ENCODE measurements around the gene MYH11.

The MYH11 gene

DNA sequence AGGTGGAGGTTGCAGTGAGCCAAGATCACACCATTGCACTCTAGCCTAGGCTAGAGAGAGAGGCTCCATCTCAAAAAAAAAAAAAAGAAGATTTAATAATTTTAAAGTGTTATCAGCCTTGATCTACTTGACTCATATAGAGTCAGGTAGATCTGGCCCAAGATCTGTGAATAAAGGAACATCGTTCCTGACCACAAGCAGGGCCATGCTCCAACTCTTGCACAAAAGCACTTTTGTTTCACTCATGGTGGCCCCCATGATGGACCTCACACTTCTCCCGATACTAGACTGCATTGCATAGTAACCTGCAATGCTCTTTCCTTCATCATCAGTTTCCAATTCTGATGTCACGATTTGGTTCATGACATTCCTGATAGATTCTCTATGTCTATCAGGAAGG is 5.2 kb upstream of the MYH11 start:
- TF ChIP-seq, protein P1, sequence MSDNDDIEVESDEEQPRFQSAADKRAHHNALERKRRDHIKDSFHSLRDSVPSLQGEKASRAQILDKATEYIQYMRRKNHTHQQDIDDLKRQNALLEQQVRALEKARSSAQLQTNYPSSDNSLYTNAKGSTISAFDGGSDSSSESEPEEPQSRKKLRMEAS (IDR thresholded peaks at IDR 0.05; ENCODE audit: low read depth, low read length): no peak
- TF ChIP-seq, protein P2, sequence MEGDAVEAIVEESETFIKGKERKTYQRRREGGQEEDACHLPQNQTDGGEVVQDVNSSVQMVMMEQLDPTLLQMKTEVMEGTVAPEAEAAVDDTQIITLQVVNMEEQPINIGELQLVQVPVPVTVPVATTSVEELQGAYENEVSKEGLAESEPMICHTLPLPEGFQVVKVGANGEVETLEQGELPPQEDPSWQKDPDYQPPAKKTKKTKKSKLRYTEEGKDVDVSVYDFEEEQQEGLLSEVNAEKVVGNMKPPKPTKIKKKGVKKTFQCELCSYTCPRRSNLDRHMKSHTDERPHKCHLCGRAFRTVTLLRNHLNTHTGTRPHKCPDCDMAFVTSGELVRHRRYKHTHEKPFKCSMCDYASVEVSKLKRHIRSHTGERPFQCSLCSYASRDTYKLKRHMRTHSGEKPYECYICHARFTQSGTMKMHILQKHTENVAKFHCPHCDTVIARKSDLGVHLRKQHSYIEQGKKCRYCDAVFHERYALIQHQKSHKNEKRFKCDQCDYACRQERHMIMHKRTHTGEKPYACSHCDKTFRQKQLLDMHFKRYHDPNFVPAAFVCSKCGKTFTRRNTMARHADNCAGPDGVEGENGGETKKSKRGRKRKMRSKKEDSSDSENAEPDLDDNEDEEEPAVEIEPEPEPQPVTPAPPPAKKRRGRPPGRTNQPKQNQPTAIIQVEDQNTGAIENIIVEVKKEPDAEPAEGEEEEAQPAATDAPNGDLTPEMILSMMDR (IDR thresholded peaks at IDR 0.05; ENCODE audit: low read depth, low read length): no peak
- TF ChIP-seq MYC (IDR thresholded peaks at IDR 0.05; ENCODE audit: low read depth, low read length) (no peak), POLR2A (IDR thresholded peaks at IDR 0.05; ENCODE audit: extremely low read depth, insufficient read length) (no peak)
- H3K4me3 ChIP-seq (ENCODE audit: low read depth, low read length): no peak overlapping the region
- DNase-seq (ENCODE audit: low read depth): no peak

DNA sequence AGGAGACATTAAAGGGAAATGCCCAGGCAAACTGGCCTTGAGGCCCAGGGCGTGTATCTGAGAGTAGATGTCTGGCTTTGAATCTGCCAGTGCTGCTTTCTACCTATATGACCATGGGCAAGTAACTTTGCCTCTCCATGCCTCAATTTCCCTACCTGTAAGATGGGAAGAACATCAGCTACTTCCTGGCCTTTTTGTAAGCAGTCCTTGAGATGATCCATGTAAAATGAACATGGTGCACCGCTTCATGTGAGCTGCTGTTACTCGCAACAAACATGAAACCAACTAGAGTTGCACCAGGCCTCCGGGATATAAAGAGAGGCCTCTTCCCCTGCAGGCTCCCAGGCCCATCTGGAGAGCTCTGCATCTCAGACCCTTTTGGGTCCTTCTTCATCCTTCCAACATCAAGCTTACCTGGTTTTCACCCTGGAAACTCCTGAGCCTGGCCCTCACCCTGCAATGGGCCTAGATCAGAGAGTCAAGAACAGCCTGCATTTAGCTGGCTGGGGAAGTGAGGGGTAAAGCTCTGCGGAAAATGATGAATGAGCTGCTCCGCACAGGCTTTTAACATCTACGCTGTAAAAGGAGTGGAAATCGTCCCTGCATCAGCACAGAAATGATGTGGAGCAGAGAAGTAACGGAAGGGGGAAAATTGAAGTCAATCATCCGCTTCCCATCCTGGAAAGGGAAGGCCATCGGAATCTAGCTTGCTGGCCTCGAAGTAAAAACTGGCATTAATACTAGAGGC is 2.3 kb upstream of the MYH11 start:
- DNase-seq (ENCODE audit: low read depth): no peak

DNA sequence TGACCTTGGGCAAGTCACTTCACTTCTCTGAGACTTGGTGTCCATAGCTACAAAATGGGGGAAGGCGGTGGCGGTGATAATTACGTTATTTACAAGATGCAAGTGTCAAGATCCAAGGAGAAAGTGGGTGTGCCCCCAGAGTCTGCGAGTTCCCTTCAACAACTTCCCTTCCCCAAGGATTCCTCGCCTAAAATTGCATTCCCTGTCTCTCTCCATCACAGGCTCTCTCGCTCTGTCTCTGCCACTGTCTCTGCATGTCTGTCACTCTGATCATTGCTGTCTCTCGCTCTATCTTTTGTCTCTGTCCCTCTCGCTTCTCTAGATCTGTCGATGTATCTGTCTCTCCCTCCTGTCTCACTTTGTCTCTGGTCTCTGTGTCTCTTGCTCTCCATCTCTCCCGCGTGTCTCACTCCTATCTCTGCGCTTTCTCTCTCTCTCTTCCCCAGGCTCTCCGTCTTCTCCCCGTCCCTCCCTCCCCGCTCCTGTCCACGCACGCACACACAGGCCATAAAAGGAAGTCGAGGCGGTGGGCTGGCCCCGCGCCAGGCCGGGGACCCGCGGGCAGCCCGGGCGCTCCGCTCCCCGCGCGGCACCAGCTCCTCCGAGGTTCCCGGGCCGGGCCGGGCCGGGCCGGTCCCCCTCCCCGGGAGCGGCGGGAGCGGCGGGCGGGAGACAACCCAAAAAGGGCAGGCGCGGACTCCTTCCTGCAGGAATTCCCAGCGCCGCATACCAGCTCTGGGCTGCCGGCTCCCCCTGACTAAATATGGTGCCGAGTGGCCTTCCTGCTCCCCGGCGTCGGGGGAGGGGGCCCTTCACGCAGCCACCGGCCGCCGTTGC is 1.1 kb upstream of the MYH11 start:
- TF ChIP-seq MYC (IDR thresholded peaks at IDR 0.05; ENCODE audit: low read depth, low read length) (no peak), POLR2A (IDR thresholded peaks at IDR 0.05; ENCODE audit: extremely low read depth, insufficient read length) (no peak)
- TF ChIP-seq, protein P2 (IDR thresholded peaks at IDR 0.05; ENCODE audit: low read depth, low read length): no peak
- TF ChIP-seq, protein P1 (IDR thresholded peaks at IDR 0.05; ENCODE audit: low read depth, low read length): no peak
- DNase-seq (ENCODE audit: low read depth): no peak
- H3K4me3 ChIP-seq (ENCODE audit: low read depth, low read length): no peak overlapping the region

More for the DNA sequence above, 2.3 kb upstream of the MYH11 start:
- no peak overlapping the region for H3K4me3 ChIP-seq (ENCODE audit: low read depth, low read length)
- no peak for TF ChIP-seq POLR2A (IDR thresholded peaks at IDR 0.05; ENCODE audit: extremely low read depth, insufficient read length)
- TF ChIP-seq MYC (IDR thresholded peaks at IDR 0.05; ENCODE audit: low read depth, low read length): no peak
- TF ChIP-seq, protein P2 (IDR thresholded peaks at IDR 0.05; ENCODE audit: low read depth, low read length): no peak
- TF ChIP-seq, protein P1 (IDR thresholded peaks at IDR 0.05; ENCODE audit: low read depth, low read length): no peak

DNA sequence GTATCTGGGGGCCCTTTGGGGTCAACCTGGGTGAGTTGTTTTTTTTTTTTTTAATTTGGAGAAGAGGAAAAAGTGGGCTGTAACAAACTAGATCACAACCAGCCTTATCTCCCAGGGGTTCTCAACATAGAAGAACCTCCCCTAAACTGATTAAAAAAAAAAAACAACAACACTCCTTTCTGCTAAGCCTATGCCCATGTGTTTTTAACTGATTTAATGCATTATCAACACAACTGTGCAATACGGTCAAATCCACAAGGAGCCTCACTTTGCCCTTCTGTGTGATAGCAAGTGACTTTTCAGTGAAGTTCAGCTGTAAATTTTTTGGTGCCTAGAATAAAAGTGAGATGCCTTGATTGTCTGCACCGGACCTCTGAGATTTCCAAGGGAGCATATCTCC is 646 bp downstream of the MYH11 start:
- H3K4me3 ChIP-seq (ENCODE audit: low read depth, low read length): no peak overlapping the region
- no peak for DNase-seq (ENCODE audit: low read depth)
- TF ChIP-seq MYC (IDR thresholded peaks at IDR 0.05; ENCODE audit: low read depth, low read length) (no peak), POLR2A (IDR thresholded peaks at IDR 0.05; ENCODE audit: extremely low read depth, insufficient read length) (no peak)
- TF ChIP-seq, protein P2 (IDR thresholded peaks at IDR 0.05; ENCODE audit: low read depth, low read length): no peak
- TF ChIP-seq, protein P1 (IDR thresholded peaks at IDR 0.05; ENCODE audit: low read depth, low read length): no peak

DNA sequence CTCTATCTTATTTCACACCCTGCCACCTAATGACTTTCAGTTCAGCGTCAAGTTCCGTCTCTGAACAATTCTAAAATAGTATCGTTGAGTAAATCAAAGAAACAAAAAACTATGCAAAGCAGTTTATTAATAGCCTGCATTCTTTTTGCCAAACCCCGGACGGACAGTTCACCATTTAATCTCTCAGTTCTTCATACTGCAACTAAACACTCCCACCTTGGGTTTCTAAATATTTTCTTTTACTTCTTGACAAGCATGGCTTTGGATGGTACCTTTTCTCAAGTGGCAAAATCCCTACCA is 1.2 kb downstream of the MYH11 start:
- TF ChIP-seq, protein P2 (IDR thresholded peaks at IDR 0.05; ENCODE audit: low read depth, low read length): no peak
- TF ChIP-seq, protein P1 (IDR thresholded peaks at IDR 0.05; ENCODE audit: low read depth, low read length): no peak
- TF ChIP-seq POLR2A (IDR thresholded peaks at IDR 0.05; ENCODE audit: extremely low read depth, insufficient read length): no peak
- no peak for TF ChIP-seq MYC (IDR thresholded peaks at IDR 0.05; ENCODE audit: low read depth, low read length)
- no peak for DNase-seq (ENCODE audit: low read depth)
- no peak overlapping the region for H3K4me3 ChIP-seq (ENCODE audit: low read depth, low read length)
